ENCODE results near the gene GATA6.

DNA sequence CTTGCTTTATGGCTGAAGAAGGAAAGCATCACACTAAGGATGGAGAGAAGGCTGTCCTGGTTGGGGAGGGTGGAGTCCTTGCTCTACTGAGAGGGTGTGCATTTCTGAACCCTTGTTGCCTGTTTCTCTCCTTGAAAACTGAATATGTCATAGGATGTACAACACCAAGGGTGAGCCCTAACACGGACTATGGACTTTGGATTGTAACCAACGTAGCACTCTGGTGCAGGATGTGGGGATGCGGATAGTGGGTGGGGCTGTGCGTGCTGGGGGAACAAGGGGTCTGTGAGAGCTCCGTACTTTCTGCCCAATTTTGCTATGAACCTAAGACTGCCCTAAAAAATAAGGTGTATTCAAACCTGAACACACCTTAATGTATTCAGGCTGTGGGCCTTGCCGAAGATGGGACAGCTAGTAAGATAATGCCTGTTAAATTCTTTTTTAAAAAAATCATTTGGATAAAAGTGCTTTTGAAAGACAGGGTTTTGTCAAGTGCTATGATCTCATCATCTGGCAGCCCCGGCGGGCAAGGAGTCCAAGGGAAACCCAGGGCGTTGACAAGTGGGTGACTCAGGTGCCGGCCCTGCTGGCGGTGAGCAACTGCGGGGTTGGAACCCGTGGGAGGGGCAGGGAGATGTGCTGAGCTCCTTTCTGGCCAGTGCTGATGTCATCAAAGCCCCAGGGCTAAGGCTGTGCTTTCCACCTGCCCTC is 54.0 kb downstream of the GATA6 start:
- TF ChIP-seq, protein P1, sequence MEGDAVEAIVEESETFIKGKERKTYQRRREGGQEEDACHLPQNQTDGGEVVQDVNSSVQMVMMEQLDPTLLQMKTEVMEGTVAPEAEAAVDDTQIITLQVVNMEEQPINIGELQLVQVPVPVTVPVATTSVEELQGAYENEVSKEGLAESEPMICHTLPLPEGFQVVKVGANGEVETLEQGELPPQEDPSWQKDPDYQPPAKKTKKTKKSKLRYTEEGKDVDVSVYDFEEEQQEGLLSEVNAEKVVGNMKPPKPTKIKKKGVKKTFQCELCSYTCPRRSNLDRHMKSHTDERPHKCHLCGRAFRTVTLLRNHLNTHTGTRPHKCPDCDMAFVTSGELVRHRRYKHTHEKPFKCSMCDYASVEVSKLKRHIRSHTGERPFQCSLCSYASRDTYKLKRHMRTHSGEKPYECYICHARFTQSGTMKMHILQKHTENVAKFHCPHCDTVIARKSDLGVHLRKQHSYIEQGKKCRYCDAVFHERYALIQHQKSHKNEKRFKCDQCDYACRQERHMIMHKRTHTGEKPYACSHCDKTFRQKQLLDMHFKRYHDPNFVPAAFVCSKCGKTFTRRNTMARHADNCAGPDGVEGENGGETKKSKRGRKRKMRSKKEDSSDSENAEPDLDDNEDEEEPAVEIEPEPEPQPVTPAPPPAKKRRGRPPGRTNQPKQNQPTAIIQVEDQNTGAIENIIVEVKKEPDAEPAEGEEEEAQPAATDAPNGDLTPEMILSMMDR (IDR thresholded peaks at IDR 0.05) = no peak
- no peak for TF ChIP-seq POLR2A (IDR thresholded peaks at IDR 0.05)

All from body of pancreas (tissue), 4 donors.